Stimulated activated CD8-positive, alpha-beta memory T cell treated with anti-CD3 and anti-CD28 coated beads, Interleukin-12 subunit alpha, Interleukin-12 subunit beta, amount 100 ng/mL, for 4 hours (primary cell): ENCODE results near the gene SNAI1.
"Not testable (repeated sequence)": the region's sequence is repeated elsewhere in the genome, so short reads cannot be mapped to it uniquely, and the experiment has no call there.

Experiments
- DNase-seq: peaks from one replicate; pipeline ENCODE4 v3.0.0-alpha.2; 2020; ENCODE audit warnings: low read depth

The SNAI1 gene

DNA sequence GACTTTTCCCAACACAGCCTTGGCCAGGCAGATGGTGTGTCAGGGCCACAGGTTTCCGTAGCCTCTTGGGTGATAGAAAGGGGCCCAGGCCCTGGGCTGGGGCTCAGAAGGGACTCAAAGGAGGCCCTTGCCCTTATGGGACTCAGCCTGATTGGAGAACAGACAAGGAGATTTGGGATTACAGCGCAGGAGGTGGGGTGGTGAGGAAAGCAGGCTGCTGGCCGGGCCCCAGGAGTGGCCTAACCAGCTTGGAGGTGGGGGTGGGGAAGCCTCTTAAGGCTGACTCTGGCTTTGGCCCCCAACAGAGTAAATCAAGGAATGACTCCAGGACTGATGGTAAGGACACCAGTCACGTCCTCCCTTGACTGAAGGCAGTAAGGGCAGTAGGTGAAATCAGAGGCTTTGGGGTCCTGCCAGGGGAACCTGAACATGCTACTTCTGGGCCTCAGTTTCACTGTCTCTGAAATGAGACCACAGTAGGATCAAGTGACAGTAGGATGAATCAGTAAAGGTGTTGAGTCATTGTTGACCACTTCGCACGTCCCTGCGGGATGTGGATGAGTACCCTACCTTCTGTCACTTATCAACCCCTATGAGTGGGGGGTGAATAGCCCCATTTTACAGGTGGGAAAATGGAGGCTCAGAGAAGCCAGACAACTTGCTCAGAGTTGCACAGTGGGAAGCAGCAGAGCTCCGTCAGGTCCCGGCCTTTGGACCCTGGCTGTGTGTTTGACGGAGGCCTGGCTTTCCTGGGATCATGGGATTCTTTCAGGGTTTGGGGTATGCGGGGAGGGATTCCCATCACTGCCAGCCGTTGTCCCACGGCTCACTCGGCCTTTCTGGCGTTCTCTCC, 4.5 kb downstream of the SNAI1 start:
- no peak for DNase-seq

DNA sequence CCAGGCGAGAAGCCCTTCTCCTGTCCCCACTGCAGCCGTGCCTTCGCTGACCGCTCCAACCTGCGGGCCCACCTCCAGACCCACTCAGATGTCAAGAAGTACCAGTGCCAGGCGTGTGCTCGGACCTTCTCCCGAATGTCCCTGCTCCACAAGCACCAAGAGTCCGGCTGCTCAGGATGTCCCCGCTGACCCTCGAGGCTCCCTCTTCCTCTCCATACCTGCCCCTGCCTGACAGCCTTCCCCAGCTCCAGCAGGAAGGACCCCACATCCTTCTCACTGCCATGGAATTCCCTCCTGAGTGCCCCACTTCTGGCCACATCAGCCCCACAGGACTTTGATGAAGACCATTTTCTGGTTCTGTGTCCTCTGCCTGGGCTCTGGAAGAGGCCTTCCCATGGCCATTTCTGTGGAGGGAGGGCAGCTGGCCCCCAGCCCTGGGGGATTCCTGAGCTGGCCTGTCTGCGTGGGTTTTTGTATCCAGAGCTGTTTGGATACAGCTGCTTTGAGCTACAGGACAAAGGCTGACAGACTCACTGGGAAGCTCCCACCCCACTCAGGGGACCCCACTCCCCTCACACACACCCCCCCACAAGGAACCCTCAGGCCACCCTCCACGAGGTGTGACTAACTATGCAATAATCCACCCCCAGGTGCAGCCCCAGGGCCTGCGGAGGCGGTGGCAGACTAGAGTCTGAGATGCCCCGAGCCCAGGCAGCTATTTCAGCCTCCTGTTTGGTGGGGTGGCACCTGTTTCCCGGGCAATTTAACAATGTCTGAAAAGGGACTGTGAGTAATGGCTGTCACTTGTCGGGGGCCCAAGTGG, 5.3 kb downstream of the SNAI1 start:
- DNase-seq: no peak

- DNase-seq: no peak
These were observed 6.7 kb downstream of the SNAI1 start for GRCh38 chr20:49989234-49990065.

DNA sequence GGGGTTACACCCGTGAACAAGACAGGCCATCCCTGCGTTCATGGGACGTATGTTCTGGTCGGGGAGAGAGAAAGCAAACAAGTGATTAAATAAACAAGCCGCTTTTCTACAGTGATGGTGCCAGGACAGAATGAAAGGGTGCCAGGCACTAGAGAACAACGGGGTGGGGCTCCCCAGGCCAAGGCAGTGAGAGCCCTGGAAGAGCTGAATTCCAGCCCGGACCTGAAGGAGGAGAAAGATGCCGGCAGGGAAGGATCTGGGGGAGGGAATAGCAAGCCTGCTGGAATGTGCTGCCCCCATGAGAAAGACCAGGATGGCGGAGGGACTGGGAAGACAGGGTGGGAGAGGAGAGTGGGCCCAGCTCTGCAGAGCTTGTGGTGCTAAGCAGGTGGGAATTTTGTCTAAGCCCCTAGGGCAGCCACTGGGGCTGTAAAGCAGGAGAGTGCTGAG, 7.5 kb downstream of the SNAI1 start:
- no peak for DNase-seq

DNA sequence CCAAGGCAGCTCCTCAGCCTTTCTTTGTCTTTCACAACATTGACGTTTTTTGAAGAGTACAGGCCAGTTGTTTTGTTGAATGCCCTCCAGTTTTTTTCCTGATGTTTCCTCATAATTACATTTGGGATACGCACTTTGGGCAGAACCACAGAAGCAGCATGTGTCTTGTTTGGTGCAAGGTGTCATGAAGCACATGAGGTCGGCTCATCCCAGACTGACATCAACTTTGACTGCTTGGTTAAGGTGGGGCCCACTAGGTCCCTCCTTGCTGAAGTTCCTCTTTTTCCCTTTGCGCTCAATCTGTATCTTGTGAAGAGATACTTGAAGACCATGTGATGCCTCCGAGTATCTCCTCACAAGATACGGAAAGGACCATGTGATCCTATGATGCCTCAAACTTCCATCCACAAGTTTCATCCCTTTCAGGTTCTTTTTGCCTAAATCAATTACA, 10.5 kb downstream of the SNAI1 start:
- DNase-seq: no peak

DNA sequence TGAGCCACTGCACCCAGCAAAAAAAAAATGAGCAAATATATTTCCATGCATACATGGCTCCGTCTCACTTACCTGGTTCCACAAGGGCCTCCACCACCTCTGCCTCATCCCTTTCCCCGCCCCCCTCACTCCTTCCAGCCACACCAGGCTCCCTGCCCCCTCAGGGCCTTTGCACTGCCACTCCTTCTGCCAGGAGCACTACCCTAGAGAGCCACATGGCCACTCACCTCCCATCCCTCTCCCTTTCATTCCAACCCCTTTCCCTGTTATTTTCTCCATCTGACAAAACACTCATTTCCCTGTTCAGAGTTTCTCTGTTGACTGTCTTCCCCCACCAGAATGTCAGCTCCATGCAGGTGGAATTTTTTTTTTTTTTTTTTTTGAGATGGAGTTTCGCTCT, 12.8 kb downstream of the SNAI1 start:
- no peak for DNase-seq

DNA sequence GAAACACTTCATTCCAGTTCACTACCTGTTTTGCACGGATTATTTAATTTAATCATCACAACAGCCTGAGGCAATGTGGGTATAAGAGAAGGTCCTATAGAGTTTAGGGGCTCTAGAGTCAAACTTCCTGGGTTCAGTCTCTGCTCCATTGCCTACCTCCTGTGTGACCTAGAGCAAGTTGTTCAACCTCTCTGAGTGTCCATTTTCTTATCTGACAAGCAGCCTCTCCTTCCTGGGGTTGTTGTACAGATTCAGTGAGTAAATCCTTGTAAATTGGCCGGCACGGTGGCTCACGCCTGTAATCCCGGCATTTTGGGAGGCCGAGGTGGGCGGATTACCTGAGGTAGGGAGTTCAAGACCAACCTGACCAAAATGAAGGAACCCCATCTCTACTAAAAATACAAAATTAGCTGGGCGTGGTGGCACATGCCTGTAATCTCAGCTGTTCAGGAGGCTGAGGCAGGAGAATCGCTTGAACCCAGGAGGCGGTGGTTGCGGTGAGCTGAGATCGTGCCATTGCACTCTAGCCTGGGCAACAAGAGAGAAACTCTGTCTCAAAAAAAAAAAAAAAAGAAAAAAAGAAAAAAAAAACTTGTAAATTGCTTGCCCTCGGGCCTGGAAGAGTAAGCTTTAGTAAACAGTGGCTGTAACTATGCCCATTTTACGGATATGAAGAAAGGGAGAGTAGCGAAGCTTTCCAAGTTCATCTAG, 15.9 kb downstream of the SNAI1 start:
- DNase-seq: not testable (repeated sequence)

- no peak for DNase-seq
These were observed 16.5 kb downstream of the SNAI1 start for GRCh38 chr20:49999329-49999728.

GRCh38 chr20:50000548-50001222, 17.9 kb downstream of the SNAI1 start:
- not testable (repeated sequence) for DNase-seq

GRCh38 chr20:50001784-50002311, 19.1 kb downstream of the SNAI1 start:
- DNase-seq: no peak

- no peak for DNase-seq
These were observed 20.5 kb downstream of the SNAI1 start for GRCh38 chr20:50003253-50003656.

- no peak for DNase-seq
These were observed 21.4 kb downstream of the SNAI1 start for GRCh38 chr20:50004229-50004628.

DNA sequence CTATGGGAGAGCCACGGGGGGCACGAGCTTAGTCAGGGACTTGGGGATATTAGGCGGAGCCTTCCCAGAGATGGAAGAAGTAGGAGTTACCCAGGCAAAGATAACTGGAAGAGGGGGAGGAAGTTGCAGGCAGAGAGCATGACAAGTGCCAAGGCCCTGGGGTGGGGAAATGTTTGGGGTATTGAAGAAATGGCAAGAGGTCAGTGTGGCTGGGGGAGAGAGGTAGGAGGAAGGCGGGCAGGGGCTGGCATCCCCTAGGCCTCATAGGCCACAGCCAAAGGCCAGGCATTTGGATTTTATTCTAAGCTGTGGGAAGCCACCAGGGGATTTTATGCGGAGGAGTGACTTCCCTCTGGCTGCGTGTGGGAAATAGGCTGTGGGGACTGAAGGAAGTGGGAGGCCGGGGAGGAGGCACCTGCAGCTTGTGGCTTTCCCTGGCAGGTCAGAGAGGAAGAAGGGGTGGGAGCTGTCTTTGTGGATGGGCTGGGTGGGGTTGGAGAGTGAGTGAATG, 22.7 kb downstream of the SNAI1 start:
- DNase-seq: no peak

GRCh38 chr20:50007369-50007768, 24.6 kb downstream of the SNAI1 start:
- DNase-seq: no peak

DNA sequence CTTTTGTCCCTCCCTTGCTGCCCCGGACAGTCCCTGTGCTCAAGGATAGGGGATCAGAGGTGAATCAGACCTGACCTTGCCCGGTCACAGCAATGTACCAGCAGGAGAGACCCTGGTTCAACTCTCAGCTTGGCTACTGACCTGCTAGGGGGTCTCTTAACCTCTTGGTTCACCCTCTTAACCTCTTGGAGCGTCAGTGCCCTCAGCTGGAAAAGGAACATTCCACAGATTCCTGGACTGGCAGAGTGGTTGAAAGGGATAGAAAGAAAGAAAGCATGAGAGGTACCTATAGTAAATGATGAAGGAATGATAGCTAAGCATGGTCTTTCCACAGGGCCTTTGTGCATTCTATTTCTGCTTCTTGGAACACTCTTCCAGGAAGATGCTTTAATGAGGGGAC, 25.2 kb downstream of the SNAI1 start:
- DNase-seq: no peak

- DNase-seq: no peak
These were observed 27.0 kb downstream of the SNAI1 start for GRCh38 chr20:50009521-50010454.

GRCh38 chr20:50011597-50011996, 28.8 kb downstream of the SNAI1 start:
- DNase-seq: not testable (repeated sequence)

DNA sequence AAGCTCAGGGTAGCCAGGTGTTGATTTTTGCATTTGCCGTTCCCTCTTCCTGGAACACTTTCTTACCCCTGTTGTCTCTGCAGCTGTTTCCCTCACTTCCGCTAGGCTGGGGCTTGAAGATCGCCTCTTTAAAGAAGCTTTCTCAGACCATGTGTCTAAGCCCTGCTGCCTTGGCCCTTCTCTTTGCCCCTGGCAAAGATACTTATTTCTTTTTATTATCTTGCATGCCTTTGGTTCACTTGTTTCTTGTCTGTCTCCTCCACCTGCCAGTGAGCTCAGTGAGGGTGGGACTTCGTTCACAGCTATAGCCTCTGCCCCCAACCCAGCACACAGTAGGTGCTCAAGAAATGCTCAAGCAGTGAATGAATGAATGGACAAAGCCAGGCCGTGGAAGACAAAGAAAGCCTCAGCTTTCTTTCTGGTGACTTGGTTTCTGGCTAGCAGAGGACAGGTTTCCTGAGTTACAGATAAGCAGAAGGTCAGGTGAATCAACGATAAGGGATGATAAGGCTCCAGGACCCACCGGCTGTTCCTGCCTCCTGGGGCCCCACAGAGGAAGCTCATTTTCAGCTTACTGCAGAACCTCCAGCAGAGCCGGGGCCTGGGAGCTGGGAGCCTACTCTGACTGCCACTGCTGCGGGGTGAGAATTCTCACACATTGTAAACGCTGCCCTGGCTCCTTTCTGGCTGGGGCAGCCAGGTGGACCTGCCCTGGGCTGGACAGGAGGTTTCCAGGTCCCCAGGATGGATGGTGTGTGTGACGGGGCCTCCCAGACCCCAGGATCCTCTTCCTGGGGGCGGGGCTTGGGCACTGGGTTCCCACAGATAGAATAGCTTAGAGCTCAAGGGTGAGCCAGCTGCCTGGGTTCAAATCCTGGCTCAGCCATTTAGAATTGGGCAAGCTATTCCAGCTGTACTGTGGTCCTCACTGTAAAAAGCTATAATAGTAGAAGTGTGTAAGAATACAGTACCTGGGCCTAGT, 29.8 kb downstream of the SNAI1 start:
- no peak for DNase-seq
